ENCODE measurements around the gene MRFAP1. TPM values are rescaled to one million over a fixed set of nuclear protein-coding genes. Genes with fewer than 3 reads are reported as not detected.

Gene MRFAP1
- total RNA-seq, 1 donor from 2014 or later, result 293 TPM

- Mint-ChIP-seq H3K9me3 (no peaks in the 10 kb centered on the region), H3K27me3 (no peaks in the 10 kb centered on the region), H3K27ac (peak overlapping the region; percentile 99), H3K4me3 (peak overlapping the region; percentile 99), H3K36me3 (peaks cover 30% of the 10 kb centered on the region), H3K4me1 (ENCODE audit: unreplicated experiment) (peaks cover 12% of the 10 kb centered on the region)
- DNase-seq (ENCODE audit: extremely low spot score, unreplicated experiment), result no peak
- TF ChIP-seq, protein P1, sequence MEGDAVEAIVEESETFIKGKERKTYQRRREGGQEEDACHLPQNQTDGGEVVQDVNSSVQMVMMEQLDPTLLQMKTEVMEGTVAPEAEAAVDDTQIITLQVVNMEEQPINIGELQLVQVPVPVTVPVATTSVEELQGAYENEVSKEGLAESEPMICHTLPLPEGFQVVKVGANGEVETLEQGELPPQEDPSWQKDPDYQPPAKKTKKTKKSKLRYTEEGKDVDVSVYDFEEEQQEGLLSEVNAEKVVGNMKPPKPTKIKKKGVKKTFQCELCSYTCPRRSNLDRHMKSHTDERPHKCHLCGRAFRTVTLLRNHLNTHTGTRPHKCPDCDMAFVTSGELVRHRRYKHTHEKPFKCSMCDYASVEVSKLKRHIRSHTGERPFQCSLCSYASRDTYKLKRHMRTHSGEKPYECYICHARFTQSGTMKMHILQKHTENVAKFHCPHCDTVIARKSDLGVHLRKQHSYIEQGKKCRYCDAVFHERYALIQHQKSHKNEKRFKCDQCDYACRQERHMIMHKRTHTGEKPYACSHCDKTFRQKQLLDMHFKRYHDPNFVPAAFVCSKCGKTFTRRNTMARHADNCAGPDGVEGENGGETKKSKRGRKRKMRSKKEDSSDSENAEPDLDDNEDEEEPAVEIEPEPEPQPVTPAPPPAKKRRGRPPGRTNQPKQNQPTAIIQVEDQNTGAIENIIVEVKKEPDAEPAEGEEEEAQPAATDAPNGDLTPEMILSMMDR (conservative IDR thresholded peaks at IDR 0.05), result no peak
Observed at GRCh38 chr4:6641971-6642320, 1.5 kb downstream of the MRFAP1 start.

DNA sequence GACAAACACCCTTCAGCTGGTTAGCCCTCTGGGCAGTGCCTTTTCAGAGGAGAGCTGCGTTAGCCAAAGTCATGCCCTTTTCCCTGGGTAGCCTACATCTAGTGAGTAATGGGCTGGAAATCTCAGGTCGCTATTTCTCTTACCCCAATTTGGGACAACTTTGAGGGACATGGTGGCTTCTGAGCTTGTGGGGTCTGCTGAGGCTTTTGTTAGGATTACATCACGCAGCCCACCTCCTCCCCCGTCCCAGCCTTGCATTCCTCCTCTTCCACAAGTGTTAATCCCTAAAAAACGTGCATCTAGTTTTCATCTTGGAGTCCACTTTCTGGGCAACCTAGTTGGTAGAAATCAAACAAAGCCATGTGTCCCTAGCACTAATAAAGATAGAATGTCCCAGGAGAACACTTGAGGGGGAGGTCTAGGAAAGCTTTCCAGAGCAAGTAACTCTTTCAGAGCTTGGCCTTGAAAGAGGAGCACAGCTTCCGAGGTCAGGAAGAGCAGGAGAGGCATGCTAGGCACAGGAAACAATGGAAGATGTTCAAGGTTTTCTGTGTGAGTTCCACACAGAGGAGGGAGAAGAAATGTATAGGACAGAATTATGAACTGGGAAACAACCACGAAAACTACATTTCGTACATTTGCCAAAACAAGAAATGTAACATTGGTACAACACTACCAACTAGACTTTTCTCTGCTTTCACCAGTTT lies 2.8 kb downstream of the MRFAP1 start:
- Mint-ChIP-seq H3K9me3 (no peaks in the 10 kb centered on the region), H3K27ac (peak overlapping the region; percentile 9), H3K4me1 (ENCODE audit: unreplicated experiment) (peaks cover 12% of the 10 kb centered on the region), H3K36me3 (peaks cover 30% of the 10 kb centered on the region), H3K27me3 (no peaks in the 10 kb centered on the region), H3K4me3 (peak overlapping the region; percentile 99)
- TF ChIP-seq, protein P1 (conservative IDR thresholded peaks at IDR 0.05), result no peak
- no peak for DNase-seq (ENCODE audit: extremely low spot score, unreplicated experiment)

GRCh38 chr4:6644792-6645530 lies 4.5 kb downstream of the MRFAP1 start:
- no peak for DNase-seq (ENCODE audit: extremely low spot score, unreplicated experiment)
- peak overlapping the region; percentile 24 for H3K27ac Mint-ChIP-seq
- H3K4me1 Mint-ChIP-seq (ENCODE audit: unreplicated experiment), result peaks cover 12% of the 10 kb centered on the region

GRCh38 chr4:6647169-6647568 lies 6.7 kb downstream of the MRFAP1 start:
- Mint-ChIP-seq H3K4me3 (no peak overlapping the region), H3K9me3 (no peaks in the 10 kb centered on the region), H3K4me1 (ENCODE audit: unreplicated experiment) (peaks cover 7% of the 10 kb centered on the region), H3K36me3 (peaks cover 11% of the 10 kb centered on the region), H3K27me3 (no peaks in the 10 kb centered on the region), H3K27ac (no peak overlapping the region)
- TF ChIP-seq, protein P1 (conservative IDR thresholded peaks at IDR 0.05), result no peak
- DNase-seq (ENCODE audit: extremely low spot score, unreplicated experiment), result no peak

More at GRCh38 chr4:6644792-6645530, 4.5 kb downstream of the MRFAP1 start:
- TF ChIP-seq, protein P1 (conservative IDR thresholded peaks at IDR 0.05), result no peak
- Mint-ChIP-seq H3K4me3 (no peak overlapping the region), H3K9me3 (no peaks in the 10 kb centered on the region), H3K27me3 (no peaks in the 10 kb centered on the region), H3K36me3 (peaks cover 30% of the 10 kb centered on the region)

GRCh38 chr4:6647582-6648230 lies 7.2 kb downstream of the MRFAP1 start:
- no peak overlapping the region for H3K4me3 Mint-ChIP-seq
- H3K27ac Mint-ChIP-seq, result no peak overlapping the region
- peaks cover 6% of the 10 kb centered on the region for H3K36me3 Mint-ChIP-seq

More at GRCh38 chr4:6647582-6648230, 7.2 kb downstream of the MRFAP1 start:
- Mint-ChIP-seq H3K27me3 (no peaks in the 10 kb centered on the region), H3K4me1 (ENCODE audit: unreplicated experiment) (peaks cover 2% of the 10 kb centered on the region), H3K9me3 (no peaks in the 10 kb centered on the region)
- no peak for DNase-seq (ENCODE audit: extremely low spot score, unreplicated experiment)
- TF ChIP-seq, protein P1 (conservative IDR thresholded peaks at IDR 0.05), result no peak
